LNCaP clone FGC (cell line): Measurements from ENCODE around the gene CMTM4.
"Not testable (repeated sequence)": the region's sequence is repeated elsewhere in the genome, so short reads cannot be mapped to it uniquely, and the experiment has no call there.

ENCODE experiments used
- DNase-seq: peaks from one replicate; pipeline ENCODE4 v3.0.0-alpha.2; 2011; ENCODE audit warnings: low read depth
- H3K4me3 ChIP-seq: 2 replicates; pipeline ENCODE4 v1.5.1; 2011; ENCODE audit warnings: mild to moderate bottlenecking, low read depth, low read length, control low read depth
- CTCF ChIP-seq: IDR thresholded peaks from 2 replicates; pipeline ENCODE4 v1.5.1; 2012; ENCODE audit warnings: mild to moderate bottlenecking; ENCODE audit not compliant: control insufficient read depth, insufficient read depth; ENCODE audit errors: extremely low read depth

Gene CMTM4

GRCh38 chr16:66601471-66601870 lies 95.1 kb downstream of the CMTM4 start:
- no peak for TF ChIP-seq CTCF
- no peak for DNase-seq
- no peak overlapping the region for H3K4me3 ChIP-seq

- no peak overlapping the region for H3K4me3 ChIP-seq
- TF ChIP-seq CTCF, result no peak
- no peak for DNase-seq
Observed at GRCh38 chr16:66600477-66600876, 96.1 kb downstream of the CMTM4 start.

- H3K4me3 ChIP-seq, result no peak overlapping the region
- no peak for TF ChIP-seq CTCF
- no peak for DNase-seq
Observed at GRCh38 chr16:66599726-66600125, 96.8 kb downstream of the CMTM4 start.

GRCh38 chr16:66598111-66598510 lies 98.4 kb downstream of the CMTM4 start:
- no peak for DNase-seq
- TF ChIP-seq CTCF, result no peak
- H3K4me3 ChIP-seq, result no peak overlapping the region

- no peak overlapping the region for H3K4me3 ChIP-seq
- no peak for DNase-seq
- no peak for TF ChIP-seq CTCF
Observed at GRCh38 chr16:66596986-66597848, 99.3 kb downstream of the CMTM4 start.

GRCh38 chr16:66596559-66596958 lies 100.0 kb downstream of the CMTM4 start:
- not testable (repeated sequence) for H3K4me3 ChIP-seq, DNase-seq

- no peak overlapping the region for H3K4me3 ChIP-seq
- DNase-seq, result no peak
- TF ChIP-seq CTCF, result no peak
Observed at GRCh38 chr16:66594739-66595138, 101.8 kb downstream of the CMTM4 start.
